ENCODE measurements around the gene WDR19.
"Not testable (repeated sequence)": the region's sequence is repeated elsewhere in the genome, so short reads cannot be mapped to it uniquely, and the experiment has no call there.

WDR19 gene

GRCh38 chr4:39287223-39287622 lies 104.9 kb downstream of the WDR19 start:
- peaks cover 39% of the 10 kb centered on the region for H3K36me3 ChIP-seq (replicated peaks)

GRCh38 chr4:39291686-39292085 lies 109.4 kb downstream of the WDR19 start:
- Histone ChIP-seq H3K27me3 (replicated peaks) (no peaks in the 10 kb centered on the region), H3K36me3 (replicated peaks) (peaks cover 49% of the 10 kb centered on the region), H3K4me3 (ENCODE audit: low read depth, low read length) (no peak overlapping the region), H3K27ac (no peak overlapping the region)
- TF ChIP-seq, protein P1, sequence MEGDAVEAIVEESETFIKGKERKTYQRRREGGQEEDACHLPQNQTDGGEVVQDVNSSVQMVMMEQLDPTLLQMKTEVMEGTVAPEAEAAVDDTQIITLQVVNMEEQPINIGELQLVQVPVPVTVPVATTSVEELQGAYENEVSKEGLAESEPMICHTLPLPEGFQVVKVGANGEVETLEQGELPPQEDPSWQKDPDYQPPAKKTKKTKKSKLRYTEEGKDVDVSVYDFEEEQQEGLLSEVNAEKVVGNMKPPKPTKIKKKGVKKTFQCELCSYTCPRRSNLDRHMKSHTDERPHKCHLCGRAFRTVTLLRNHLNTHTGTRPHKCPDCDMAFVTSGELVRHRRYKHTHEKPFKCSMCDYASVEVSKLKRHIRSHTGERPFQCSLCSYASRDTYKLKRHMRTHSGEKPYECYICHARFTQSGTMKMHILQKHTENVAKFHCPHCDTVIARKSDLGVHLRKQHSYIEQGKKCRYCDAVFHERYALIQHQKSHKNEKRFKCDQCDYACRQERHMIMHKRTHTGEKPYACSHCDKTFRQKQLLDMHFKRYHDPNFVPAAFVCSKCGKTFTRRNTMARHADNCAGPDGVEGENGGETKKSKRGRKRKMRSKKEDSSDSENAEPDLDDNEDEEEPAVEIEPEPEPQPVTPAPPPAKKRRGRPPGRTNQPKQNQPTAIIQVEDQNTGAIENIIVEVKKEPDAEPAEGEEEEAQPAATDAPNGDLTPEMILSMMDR (IDR thresholded peaks at IDR 0.05; ENCODE audit: low read depth, low read length, missing control alignments), result no peak
- in situ Hi-C loops (cut with HindIII; ENCODE audit: low pct_ligation_motif_present, low sequenced_read_pairs), result no loop called here
- DNase-seq, result no peak

More at GRCh38 chr4:39287223-39287622, 104.9 kb downstream of the WDR19 start:
- TF ChIP-seq, protein P1 (IDR thresholded peaks at IDR 0.05; ENCODE audit: low read depth, low read length, missing control alignments), result no peak
- Histone ChIP-seq H3K4me3 (ENCODE audit: low read depth, low read length) (no peak overlapping the region), H3K27ac (no peak overlapping the region), H3K27me3 (replicated peaks) (no peaks in the 10 kb centered on the region)
- no peak for DNase-seq
- in situ Hi-C loops (cut with HindIII; ENCODE audit: low pct_ligation_motif_present, low sequenced_read_pairs), result no loop called here

GRCh38 chr4:39292433-39292832 lies 110.1 kb downstream of the WDR19 start:
- DNase-seq; H3K4me3 ChIP-seq (ENCODE audit: low read depth, low read length); in situ Hi-C loops (cut with HindIII; ENCODE audit: low pct_ligation_motif_present, low sequenced_read_pairs); H3K27ac ChIP-seq; H3K27me3 ChIP-seq (replicated peaks): not testable (repeated sequence)
- H3K36me3 ChIP-seq (replicated peaks), result peaks cover 42% of the 10 kb centered on the region

DNA sequence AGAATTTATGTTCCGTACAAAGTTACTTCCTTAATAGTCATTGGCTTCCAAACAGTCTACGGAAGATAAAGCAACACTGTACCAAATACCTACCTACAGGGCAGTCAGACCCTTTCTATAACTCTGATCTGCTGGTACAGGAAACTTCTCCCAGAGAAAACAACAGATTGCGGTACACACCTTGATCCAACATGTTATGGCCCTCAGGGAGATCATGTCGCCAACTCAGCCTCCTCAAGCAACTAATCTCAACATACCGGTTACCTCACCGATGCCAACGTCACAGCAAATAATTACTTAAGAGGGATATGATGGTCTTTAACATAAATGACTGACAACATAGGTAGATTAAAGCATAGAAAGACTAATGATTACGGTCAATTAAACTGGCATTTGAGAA lies 113.5 kb downstream of the WDR19 start:
- DNase-seq, result no peak
- Histone ChIP-seq H3K4me3 (ENCODE audit: low read depth, low read length) (no peak overlapping the region), H3K27me3 (replicated peaks) (no peaks in the 10 kb centered on the region), H3K36me3 (replicated peaks) (peaks cover 32% of the 10 kb centered on the region), H3K27ac (no peak overlapping the region)
- TF ChIP-seq, protein P1 (IDR thresholded peaks at IDR 0.05; ENCODE audit: low read depth, low read length, missing control alignments), result no peak
- in situ Hi-C loops (cut with HindIII; ENCODE audit: low pct_ligation_motif_present, low sequenced_read_pairs), result no loop called here

GRCh38 chr4:39302901-39303300 lies 120.6 kb downstream of the WDR19 start:
- H3K36me3 ChIP-seq (replicated peaks), result peaks cover 15% of the 10 kb centered on the region
- TF ChIP-seq, protein P1 (IDR thresholded peaks at IDR 0.05; ENCODE audit: low read depth, low read length, missing control alignments), result no peak
- in situ Hi-C loops (cut with HindIII; ENCODE audit: low pct_ligation_motif_present, low sequenced_read_pairs), result no loop called here
- no peak overlapping the region for H3K27ac ChIP-seq
- no peaks in the 10 kb centered on the region for H3K27me3 ChIP-seq (replicated peaks)
- no peak overlapping the region for H3K4me3 ChIP-seq (ENCODE audit: low read depth, low read length)
- DNase-seq, result no peak

- DNase-seq, result no peak
- TF ChIP-seq, protein P1 (IDR thresholded peaks at IDR 0.05; ENCODE audit: low read depth, low read length, missing control alignments), result no peak
- Histone ChIP-seq H3K4me3 (ENCODE audit: low read depth, low read length) (no peak overlapping the region), H3K36me3 (replicated peaks) (peaks cover 19% of the 10 kb centered on the region), H3K27me3 (replicated peaks) (no peaks in the 10 kb centered on the region), H3K27ac (no peak overlapping the region)
- in situ Hi-C loops (cut with HindIII; ENCODE audit: low pct_ligation_motif_present, low sequenced_read_pairs), result no loop called here
Measured at GRCh38 chr4:39303871-39304270, 121.5 kb downstream of the WDR19 start.

All from brain microvascular endothelial cell (primary cell).